GM10847 (cell line): ENCODE data around the gene YEATS2.

Experiments
- POLR2A ChIP-seq: IDR thresholded peaks from 2 replicates; pipeline ENCODE4 v1.6.1; 2011; ENCODE audit not compliant: insufficient read length; ENCODE audit errors: extremely low read depth

Gene YEATS2

GRCh38 chr3:183762304-183762703, 64.7 kb downstream of the YEATS2 start:
- TF ChIP-seq POLR2A: no peak

GRCh38 chr3:183764847-183765731, 67.5 kb downstream of the YEATS2 start:
- no peak for TF ChIP-seq POLR2A

GRCh38 chr3:183766107-183766506, 68.5 kb downstream of the YEATS2 start:
- no peak for TF ChIP-seq POLR2A

GRCh38 chr3:183766745-183767606, 69.4 kb downstream of the YEATS2 start:
- no peak for TF ChIP-seq POLR2A

- no peak for TF ChIP-seq POLR2A
These were observed 70.5 kb downstream of the YEATS2 start for GRCh38 chr3:183768114-183768513.

GRCh38 chr3:183769453-183769852, 71.9 kb downstream of the YEATS2 start:
- TF ChIP-seq POLR2A: no peak

GRCh38 chr3:183774631-183775030, 77.0 kb downstream of the YEATS2 start:
- TF ChIP-seq POLR2A: no peak

- TF ChIP-seq POLR2A: no peak
These were observed 78.2 kb downstream of the YEATS2 start for GRCh38 chr3:183775781-183776180.

- no peak for TF ChIP-seq POLR2A
These were observed 79.5 kb downstream of the YEATS2 start for GRCh38 chr3:183777016-183777618.

GRCh38 chr3:183779896-183780465, 82.4 kb downstream of the YEATS2 start:
- no peak for TF ChIP-seq POLR2A

GRCh38 chr3:183781246-183781645, 83.6 kb downstream of the YEATS2 start:
- no peak for TF ChIP-seq POLR2A

GRCh38 chr3:183782576-183783276, 85.1 kb downstream of the YEATS2 start:
- no peak for TF ChIP-seq POLR2A

- no peak for TF ChIP-seq POLR2A
These were observed 92.2 kb downstream of the YEATS2 start for GRCh38 chr3:183789826-183790225.

- TF ChIP-seq POLR2A: no peak
These were observed 93.1 kb downstream of the YEATS2 start for GRCh38 chr3:183790700-183791099.

- TF ChIP-seq POLR2A: no peak
These were observed 95.4 kb downstream of the YEATS2 start for GRCh38 chr3:183792976-183793375.
